ENCODE measurements around the gene MYO1D. TPM values are rescaled to one million over a fixed set of nuclear protein-coding genes. Genes with fewer than 3 reads are reported as not detected.

The MYO1D gene
- total RNA-seq, 2 experiments from 2014 or later: 0.09 to 0.89 TPM

DNA sequence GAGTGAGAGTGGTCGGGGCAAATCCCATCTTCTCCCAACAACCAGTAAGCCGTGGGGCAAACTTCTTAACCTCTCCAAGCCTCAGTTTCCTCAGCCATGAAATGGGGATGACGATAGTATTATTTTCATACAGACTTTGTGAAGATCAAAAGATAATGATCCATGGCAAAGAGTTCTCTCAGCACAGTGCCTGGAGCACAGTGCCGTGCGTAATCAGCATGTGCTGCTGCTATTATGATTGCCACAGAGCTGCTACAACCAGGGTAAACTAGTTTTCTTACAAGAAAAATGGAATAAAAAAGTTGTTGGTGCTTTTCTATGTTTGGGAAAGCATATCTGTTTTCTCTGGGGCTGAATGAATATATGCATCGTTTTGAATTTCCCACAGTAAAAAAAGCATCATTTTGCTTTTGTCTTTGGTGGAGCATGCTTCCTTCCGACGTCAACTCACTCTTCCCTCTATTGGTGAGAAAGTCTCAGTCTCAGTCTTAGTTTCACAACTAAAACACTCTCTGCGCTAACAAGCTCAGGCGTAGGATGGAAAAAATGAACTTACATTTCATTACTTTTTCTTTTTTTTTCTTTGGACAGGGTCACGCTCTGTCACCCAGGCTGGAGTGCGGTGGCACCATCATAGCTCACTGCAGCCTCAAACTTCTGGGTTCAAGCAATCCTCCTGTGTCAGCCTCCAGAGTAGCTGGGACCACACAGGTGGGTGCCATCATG is 352.9 kb downstream of the MYO1D start:
- peak overlapping the region; percentile 46 for H3K4me3 ChIP-seq (ENCODE audit: low read depth, low read length, poor library complexity, severe bottlenecking)
- ChIA-PET CTCF (ENCODE audit: unreplicated experiment) (no interaction called here), POLR2A (interaction anchor here (0.7 to 2.6 kb wide), 6 partner anchors 17 to 327 kb away, joined by 3 to 14 read pairs (median 6); no protein-coding TSS in a partner anchor)
- no peaks in the 10 kb centered on the region for H3K79me2 ChIP-seq (ENCODE audit: insufficient read depth, low read depth, low read length)
- no peaks in the 10 kb centered on the region for H3K36me3 ChIP-seq (ENCODE audit: insufficient read depth, low read length)
- peaks cover 47% of the 10 kb centered on the region for H3K4me1 ChIP-seq (ENCODE audit: insufficient read depth, low read length, poor library complexity, severe bottlenecking)
- DNase-seq (ENCODE audit: low spot score): peak; percentile 68
- H4K20me1 ChIP-seq (ENCODE audit: insufficient read depth, low read length): no peaks in the 10 kb centered on the region
- peak overlapping the region; percentile 71 for H3K4me2 ChIP-seq (ENCODE audit: low read length)
- intact Hi-C loops (cut with micrococcal nuclease; ENCODE audit: unreplicated experiment): loop anchor here (1.0 kb wide), 3 partner anchors 21 to 41 kb away; no protein-coding TSS in a partner anchor
- H3K9me2 ChIP-seq (ENCODE audit: insufficient read depth, low read length): no peaks in the 10 kb centered on the region
- H3K9me3 ChIP-seq (ENCODE audit: low read length): no peaks in the 10 kb centered on the region
- peak overlapping the region; percentile 56 for H3K27ac ChIP-seq (ENCODE audit: low read depth, low read length, poor library complexity, severe bottlenecking)
- BruUV-seq (replicated peaks): no TSS peak
- H2AFZ ChIP-seq (ENCODE audit: low read length): peak overlapping the region; percentile 37; the same call in 1 of the 2 replicates
- TF ChIP-seq EZH2phosphoT487 (IDR thresholded peaks at IDR 0.05; ENCODE audit: borderline replicate concordance, low read depth, low read length) (no peak), CTCF (conservative IDR thresholded peaks at IDR 0.05; ENCODE audit: low read length) (peak; percentile 30; the same call in 1 of the 2 replicates)

GRCh38 chr17:32523017-32523680 is 353.8 kb downstream of the MYO1D start:
- peaks cover 47% of the 10 kb centered on the region for H3K4me1 ChIP-seq (ENCODE audit: insufficient read depth, low read length, poor library complexity, severe bottlenecking)
- DNase-seq (ENCODE audit: low spot score): peak; percentile 85
- H3K9me3 ChIP-seq (ENCODE audit: low read length): no peaks in the 10 kb centered on the region
- peak overlapping the region; percentile 56 for H3K27ac ChIP-seq (ENCODE audit: low read depth, low read length, poor library complexity, severe bottlenecking)
- H3K9me2 ChIP-seq (ENCODE audit: insufficient read depth, low read length): no peaks in the 10 kb centered on the region
- CTCF ChIA-PET (ENCODE audit: unreplicated experiment): no interaction called here
- BruUV-seq (replicated peaks): no TSS peak
- no peaks in the 10 kb centered on the region for H3K36me3 ChIP-seq (ENCODE audit: insufficient read depth, low read length)
- intact Hi-C loops (cut with micrococcal nuclease; ENCODE audit: unreplicated experiment): loop anchor here (1.0 kb wide), 3 partner anchors 20 to 40 kb away; no protein-coding TSS in a partner anchor
- H3K4me3 ChIP-seq (ENCODE audit: low read depth, low read length, poor library complexity, severe bottlenecking): peak overlapping the region; percentile 46
- H3K4me2 ChIP-seq (ENCODE audit: low read length): peak overlapping the region; percentile 71
- TF ChIP-seq CTCF (conservative IDR thresholded peaks at IDR 0.05; ENCODE audit: low read length): no peak
- TF ChIP-seq EZH2phosphoT487 (IDR thresholded peaks at IDR 0.05; ENCODE audit: borderline replicate concordance, low read depth, low read length): no peak
- H3K79me2 ChIP-seq (ENCODE audit: insufficient read depth, low read depth, low read length): no peaks in the 10 kb centered on the region
- H2AFZ ChIP-seq (ENCODE audit: low read length): peak overlapping the region; percentile 37; the same call in 1 of the 2 replicates
- no peaks in the 10 kb centered on the region for H4K20me1 ChIP-seq (ENCODE audit: insufficient read depth, low read length)
- POLR2A ChIA-PET: interaction anchor here (0.6 to 2.6 kb wide), 4 partner anchors 32 to 326 kb away, joined by 4 to 14 read pairs (median 6); no protein-coding TSS in a partner anchor
